ENCODE data around the gene NSUN2.

NSUN2 gene

DNA sequence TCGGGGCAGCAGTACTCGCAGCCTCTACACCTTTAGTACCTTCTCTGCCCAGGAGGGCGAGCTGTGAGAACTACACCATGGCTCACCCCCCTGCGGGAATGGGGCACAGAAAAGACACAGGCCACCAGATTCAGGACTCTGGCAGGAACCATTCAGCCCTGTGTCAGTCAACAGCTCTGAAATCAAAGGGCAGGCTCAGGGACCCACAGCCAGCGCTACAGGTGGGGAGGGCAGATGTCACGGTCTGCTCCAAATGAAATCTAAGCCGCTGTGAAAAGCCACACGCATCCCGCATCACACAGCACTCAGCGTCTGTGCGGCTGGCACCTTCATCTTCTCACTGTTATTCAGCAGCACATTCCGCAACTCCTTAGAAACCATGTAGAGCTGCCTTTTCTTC lies 27.9 kb downstream of the NSUN2 start:
- Histone ChIP-seq H3K27ac (ENCODE audit: low read length) (no peak overlapping the region), H3K4me1 (ENCODE audit: low read length) (no peaks in the 10 kb centered on the region), H3K9ac (ENCODE audit: low read length) (no peak overlapping the region), H3K9me2 (replicated peaks; ENCODE audit: insufficient read depth, low read length) (no peaks in the 10 kb centered on the region), H3F3A (ENCODE audit: insufficient read depth, low read length) (no peaks in the 10 kb centered on the region), H3K27me3 (replicated peaks; ENCODE audit: insufficient read depth, low read length) (no peaks in the 10 kb centered on the region), H4K20me1 (ENCODE audit: insufficient read depth, low read length) (no peaks in the 10 kb centered on the region), H3K36me3 (replicated peaks; ENCODE audit: insufficient read depth, low read length) (peaks cover 21% of the 10 kb centered on the region), H3K79me2 (ENCODE audit: low read length) (peaks cover 4% of the 10 kb centered on the region; the same call in 1 of the 2 replicates), H3K4me2 (ENCODE audit: low read depth, low read length) (no peak overlapping the region), H3K4me3 (ENCODE audit: low read length) (no peak overlapping the region), H2AFZ (ENCODE audit: low read length) (no peak overlapping the region), H3K9me3 (replicated peaks; ENCODE audit: insufficient read depth, low read length) (no peaks in the 10 kb centered on the region)
- no peak for TF ChIP-seq EZH2 (optimal IDR thresholded peaks at IDR 0.05; ENCODE audit: low read depth, low read length)
- TF ChIP-seq, protein P1, sequence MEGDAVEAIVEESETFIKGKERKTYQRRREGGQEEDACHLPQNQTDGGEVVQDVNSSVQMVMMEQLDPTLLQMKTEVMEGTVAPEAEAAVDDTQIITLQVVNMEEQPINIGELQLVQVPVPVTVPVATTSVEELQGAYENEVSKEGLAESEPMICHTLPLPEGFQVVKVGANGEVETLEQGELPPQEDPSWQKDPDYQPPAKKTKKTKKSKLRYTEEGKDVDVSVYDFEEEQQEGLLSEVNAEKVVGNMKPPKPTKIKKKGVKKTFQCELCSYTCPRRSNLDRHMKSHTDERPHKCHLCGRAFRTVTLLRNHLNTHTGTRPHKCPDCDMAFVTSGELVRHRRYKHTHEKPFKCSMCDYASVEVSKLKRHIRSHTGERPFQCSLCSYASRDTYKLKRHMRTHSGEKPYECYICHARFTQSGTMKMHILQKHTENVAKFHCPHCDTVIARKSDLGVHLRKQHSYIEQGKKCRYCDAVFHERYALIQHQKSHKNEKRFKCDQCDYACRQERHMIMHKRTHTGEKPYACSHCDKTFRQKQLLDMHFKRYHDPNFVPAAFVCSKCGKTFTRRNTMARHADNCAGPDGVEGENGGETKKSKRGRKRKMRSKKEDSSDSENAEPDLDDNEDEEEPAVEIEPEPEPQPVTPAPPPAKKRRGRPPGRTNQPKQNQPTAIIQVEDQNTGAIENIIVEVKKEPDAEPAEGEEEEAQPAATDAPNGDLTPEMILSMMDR (IDR thresholded peaks at IDR 0.05; ENCODE audit: low read length), result no peak
- no peak for TF ChIP-seq EZH2phosphoT487 (IDR thresholded peaks at IDR 0.05; ENCODE audit: low read length)
- no peak for DNase-seq

DNA sequence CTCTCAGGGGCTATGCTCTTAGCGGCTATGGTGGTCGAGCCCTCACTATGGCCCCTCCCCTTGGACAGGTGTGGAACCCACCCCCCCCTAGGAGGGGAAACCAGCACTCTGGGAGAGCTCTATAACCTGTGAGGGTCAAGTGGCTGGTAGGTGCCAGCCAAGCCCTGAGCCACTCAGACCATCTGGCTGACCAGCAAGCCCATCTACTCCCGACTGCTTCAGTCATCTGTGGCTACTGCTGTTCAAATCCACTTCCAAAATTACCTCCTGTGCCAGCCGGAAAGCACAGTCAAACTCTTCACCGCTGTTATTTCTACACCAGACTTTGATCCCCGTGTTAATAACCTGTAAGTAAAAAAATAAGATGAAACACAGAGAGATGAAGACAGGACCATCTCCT lies 28.5 kb downstream of the NSUN2 start:
- Histone ChIP-seq H3K4me3 (ENCODE audit: low read length) (no peak overlapping the region), H3K9me2 (replicated peaks; ENCODE audit: insufficient read depth, low read length) (no peaks in the 10 kb centered on the region), H3K36me3 (replicated peaks; ENCODE audit: insufficient read depth, low read length) (peaks cover 17% of the 10 kb centered on the region), H3K27me3 (replicated peaks; ENCODE audit: insufficient read depth, low read length) (no peaks in the 10 kb centered on the region), H3K4me1 (ENCODE audit: low read length) (no peaks in the 10 kb centered on the region), H3K9me3 (replicated peaks; ENCODE audit: insufficient read depth, low read length) (no peaks in the 10 kb centered on the region), H3K27ac (ENCODE audit: low read length) (no peak overlapping the region), H3F3A (ENCODE audit: insufficient read depth, low read length) (no peaks in the 10 kb centered on the region), H3K79me2 (ENCODE audit: low read length) (peaks cover 4% of the 10 kb centered on the region; the same call in 1 of the 2 replicates), H4K20me1 (ENCODE audit: insufficient read depth, low read length) (no peaks in the 10 kb centered on the region), H3K4me2 (ENCODE audit: low read depth, low read length) (no peak overlapping the region), H3K9ac (ENCODE audit: low read length) (no peak overlapping the region), H2AFZ (ENCODE audit: low read length) (no peak overlapping the region)
- no peak for DNase-seq
- TF ChIP-seq EZH2phosphoT487 (IDR thresholded peaks at IDR 0.05; ENCODE audit: low read length) (no peak), EZH2 (optimal IDR thresholded peaks at IDR 0.05; ENCODE audit: low read depth, low read length) (no peak)
- TF ChIP-seq, protein P1 (IDR thresholded peaks at IDR 0.05; ENCODE audit: low read length), result no peak

DNA sequence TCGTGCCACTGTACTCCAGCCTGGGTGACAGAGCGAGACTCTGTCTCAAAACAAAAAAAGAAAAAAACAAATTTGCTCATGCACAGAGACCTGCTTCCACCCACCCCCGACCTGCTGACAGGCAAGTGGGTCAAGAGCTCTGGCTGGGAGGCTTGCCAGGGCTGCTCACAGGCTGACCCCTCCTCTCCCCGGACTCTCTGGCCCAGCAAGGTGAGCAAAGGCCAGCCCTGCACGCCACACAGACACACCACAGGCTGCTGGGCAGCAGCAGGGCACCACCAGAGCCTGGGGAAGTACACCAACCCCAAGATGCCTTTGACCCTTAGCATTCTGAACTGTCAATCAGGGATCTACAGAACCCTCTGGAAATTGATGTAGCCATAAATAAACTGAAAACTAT lies 29.2 kb downstream of the NSUN2 start:
- Histone ChIP-seq H3K9me3 (replicated peaks; ENCODE audit: insufficient read depth, low read length) (no peaks in the 10 kb centered on the region), H3K4me1 (ENCODE audit: low read length) (no peaks in the 10 kb centered on the region), H3K9ac (ENCODE audit: low read length) (no peak overlapping the region), H3K4me2 (ENCODE audit: low read depth, low read length) (no peak overlapping the region), H3K27me3 (replicated peaks; ENCODE audit: insufficient read depth, low read length) (no peaks in the 10 kb centered on the region), H3K27ac (ENCODE audit: low read length) (no peak overlapping the region), H3K4me3 (ENCODE audit: low read length) (no peak overlapping the region), H3K36me3 (replicated peaks; ENCODE audit: insufficient read depth, low read length) (peaks cover 12% of the 10 kb centered on the region), H3F3A (ENCODE audit: insufficient read depth, low read length) (no peaks in the 10 kb centered on the region), H2AFZ (ENCODE audit: low read length) (no peak overlapping the region), H4K20me1 (ENCODE audit: insufficient read depth, low read length) (no peaks in the 10 kb centered on the region), H3K9me2 (replicated peaks; ENCODE audit: insufficient read depth, low read length) (no peaks in the 10 kb centered on the region), H3K79me2 (ENCODE audit: low read length) (no peaks in the 10 kb centered on the region)
- DNase-seq, result no peak
- no peak for TF ChIP-seq EZH2 (optimal IDR thresholded peaks at IDR 0.05; ENCODE audit: low read depth, low read length)

DNA sequence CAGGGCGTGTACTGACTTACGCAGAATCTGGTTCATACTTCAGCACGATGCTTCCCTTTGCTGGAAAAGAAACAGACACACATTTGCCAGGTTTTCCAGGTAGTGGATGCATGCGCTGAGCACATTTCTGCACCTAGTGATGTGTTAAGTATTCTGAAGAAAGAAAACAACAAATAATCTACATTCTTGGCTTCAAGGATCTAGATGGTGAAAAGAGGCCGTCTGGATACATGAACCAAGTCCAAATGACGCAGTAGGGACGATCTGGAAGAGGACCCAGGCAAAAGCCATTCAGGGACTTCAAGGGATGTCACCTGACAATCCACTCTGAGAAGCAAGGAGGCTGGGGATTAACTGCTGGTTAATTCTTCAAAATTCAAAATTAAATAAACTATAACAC lies 30.4 kb downstream of the NSUN2 start:
- Histone ChIP-seq H3K9me2 (replicated peaks; ENCODE audit: insufficient read depth, low read length) (no peaks in the 10 kb centered on the region), H3K9me3 (replicated peaks; ENCODE audit: insufficient read depth, low read length) (no peaks in the 10 kb centered on the region), H3K4me2 (ENCODE audit: low read depth, low read length) (no peak overlapping the region), H3K4me3 (ENCODE audit: low read length) (no peak overlapping the region), H3K36me3 (replicated peaks; ENCODE audit: insufficient read depth, low read length) (peaks cover 15% of the 10 kb centered on the region; the same call in 1 of the 2 replicates), H3K4me1 (ENCODE audit: low read length) (no peaks in the 10 kb centered on the region), H3K27ac (ENCODE audit: low read length) (no peak overlapping the region), H3F3A (ENCODE audit: insufficient read depth, low read length) (no peaks in the 10 kb centered on the region), H3K27me3 (replicated peaks; ENCODE audit: insufficient read depth, low read length) (no peaks in the 10 kb centered on the region), H2AFZ (ENCODE audit: low read length) (no peak overlapping the region), H4K20me1 (ENCODE audit: insufficient read depth, low read length) (no peaks in the 10 kb centered on the region), H3K79me2 (ENCODE audit: low read length) (no peaks in the 10 kb centered on the region), H3K9ac (ENCODE audit: low read length) (no peak overlapping the region)
- no peak for DNase-seq
- TF ChIP-seq EZH2 (optimal IDR thresholded peaks at IDR 0.05; ENCODE audit: low read depth, low read length), result no peak
- TF ChIP-seq, protein P1 (IDR thresholded peaks at IDR 0.05; ENCODE audit: low read length), result no peak
- TF ChIP-seq EZH2phosphoT487 (IDR thresholded peaks at IDR 0.05; ENCODE audit: low read length), result no peak
